H9 (cell line): ENCODE measurements around the gene CACNA1D. TPM values are rescaled to one million over a fixed set of nuclear protein-coding genes. Genes with fewer than 3 reads are reported as not detected.
A peak's percentile ranks its signal among the peaks of the same experiment; 100 is the strongest.

Experiments used
- DNase-seq: peaks from one replicate; pipeline ENCODE4 v3.0.0-alpha.2; 2017
- H2AFZ ChIP-seq: one replicate; pipeline ENCODE4 v1.6.1; 2013; ENCODE audit warnings: mild to moderate bottlenecking, low read length, control low read depth, moderate library complexity
- H2AK5ac ChIP-seq: 2 replicates; pipeline ENCODE4 v1.6.1; 2013; ENCODE audit warnings: low read length, control low read depth, mixed read lengths; ENCODE audit not compliant: insufficient read length
- H2BK120ac ChIP-seq: one replicate; pipeline ENCODE4 v1.6.1; 2013; ENCODE audit warnings: low read depth, mild to moderate bottlenecking, low read length, control low read depth, inconsistent platforms; ENCODE audit not compliant: poor library complexity, severe bottlenecking
- H2BK12ac ChIP-seq: 2 replicates; pipeline ENCODE4 v1.6.1; 2013; ENCODE audit warnings: low read length, control low read depth, mixed read lengths, low read depth; ENCODE audit not compliant: insufficient read length
- H2BK15ac ChIP-seq: 2 replicates; pipeline ENCODE4 v1.6.1; 2013; ENCODE audit warnings: low read depth, low read length, control low read depth
- H2BK20ac ChIP-seq: one replicate; pipeline ENCODE4 v1.6.1; 2013; ENCODE audit warnings: low read depth, mild to moderate bottlenecking, low read length, control low read depth, inconsistent platforms; ENCODE audit not compliant: poor library complexity, severe bottlenecking
- H2BK5ac ChIP-seq: 2 replicates; pipeline ENCODE4 v1.6.1; 2013; ENCODE audit warnings: low read length, control low read depth, mixed read lengths; ENCODE audit not compliant: insufficient read length
- H3K14ac ChIP-seq: 2 replicates; pipeline ENCODE4 v1.6.1; 2013; ENCODE audit warnings: low read length, control low read depth; ENCODE audit not compliant: insufficient read depth
- H3K18ac ChIP-seq: 2 replicates; pipeline ENCODE4 v1.6.1; 2013; ENCODE audit warnings: low read depth, mild to moderate bottlenecking, mixed read lengths, low read length, control low read depth; ENCODE audit not compliant: insufficient read length
- H3K23ac ChIP-seq: 2 replicates; pipeline ENCODE4 v1.6.1; 2013; ENCODE audit warnings: low read length, control low read depth, mixed read lengths, low read depth; ENCODE audit not compliant: insufficient read length
- H3K23me2 ChIP-seq: 2 replicates; pipeline ENCODE4 v1.6.1; 2013; ENCODE audit warnings: low read depth, mild to moderate bottlenecking, mixed read lengths, low read length, control low read depth; ENCODE audit not compliant: insufficient read length, poor library complexity, severe bottlenecking
- H3K27ac ChIP-seq: 2 replicates; pipeline ENCODE4 v1.5.1; 2013; ENCODE audit warnings: low read length, control low read depth, mixed read lengths, low read depth; ENCODE audit not compliant: insufficient read length
- H3K27me3 ChIP-seq: 2 replicates; pipeline ENCODE4 v1.6.1; 2013; ENCODE audit warnings: low read length, control low read depth, inconsistent platforms; ENCODE audit not compliant: insufficient read depth
- H3K4ac ChIP-seq: 2 replicates; pipeline ENCODE4 v1.6.1; 2013; ENCODE audit warnings: low read depth, mild to moderate bottlenecking, control low read depth, inconsistent platforms, low read length, moderate library complexity
- H3K4me1 ChIP-seq: 2 replicates; pipeline ENCODE4 v1.6.1; 2013; ENCODE audit warnings: low read length, control low read depth, inconsistent platforms; ENCODE audit not compliant: insufficient read depth
- H3K4me2 ChIP-seq: 2 replicates; pipeline ENCODE4 v1.6.1; 2013; ENCODE audit warnings: low read length, control low read depth, mixed read lengths; ENCODE audit not compliant: insufficient read length, insufficient read depth
- H3K56ac ChIP-seq: 2 replicates; pipeline ENCODE4 v1.6.1; 2013; ENCODE audit warnings: low read depth, mild to moderate bottlenecking, mixed read lengths, low read length, control low read depth; ENCODE audit not compliant: insufficient read length
- H3K79me1 ChIP-seq: 2 replicates; pipeline ENCODE4 v1.6.1; 2013; ENCODE audit warnings: low read depth, mild to moderate bottlenecking, moderate library complexity, low read length, control low read depth, inconsistent platforms; ENCODE audit not compliant: insufficient read depth, poor library complexity, severe bottlenecking
- H3K79me2 ChIP-seq: 2 replicates; pipeline ENCODE4 v1.6.1; 2013; ENCODE audit warnings: low read length, control low read depth, inconsistent platforms; ENCODE audit not compliant: insufficient read depth
- H3K9ac ChIP-seq: 2 replicates; pipeline ENCODE4 v1.6.1; 2013; ENCODE audit warnings: low read length, control low read depth, mixed read lengths; ENCODE audit not compliant: insufficient read length; ENCODE audit errors: extremely low read depth
- H3K9me3 ChIP-seq: one replicate; pipeline ENCODE4 v1.6.1; 2013; ENCODE audit warnings: low read depth, low read length, inconsistent platforms; ENCODE audit not compliant: control insufficient read depth
- H3T11ph ChIP-seq: one replicate; pipeline ENCODE4 v1.6.1; 2013; ENCODE audit warnings: mild to moderate bottlenecking, low read length, control low read depth, inconsistent platforms
- H4K20me1 ChIP-seq: one replicate; pipeline ENCODE4 v1.6.1; 2013; ENCODE audit not compliant: control insufficient read depth, insufficient read length, insufficient read depth
- H4K5ac ChIP-seq: 2 replicates; pipeline ENCODE4 v1.6.1; 2013; ENCODE audit warnings: low read depth, mild to moderate bottlenecking, mixed read lengths, low read length, control low read depth; ENCODE audit not compliant: insufficient read length
- H4K8ac ChIP-seq: replicated peaks from 2 replicates; pipeline ENCODE4 v1.6.1; 2013; ENCODE audit warnings: low read length, control low read depth, mixed read lengths, low read depth; ENCODE audit not compliant: insufficient read length
- H4K91ac ChIP-seq: 2 replicates; pipeline ENCODE4 v1.6.1; 2013; ENCODE audit warnings: low read depth, mild to moderate bottlenecking, moderate library complexity, mixed read lengths, low read length, control low read depth; ENCODE audit not compliant: insufficient read length
- H3K27ac Mint-ChIP-seq, 3 experiments: 2 replicates in 2 of 3; 3 replicates in 1 of 3; pipeline ENCODE4 v1.8.0; 2020 to 2021; ENCODE audit warnings: mixed read lengths in 3 of 3, mild to moderate bottlenecking in 1 of 3, moderate library complexity in 1 of 3
- H3K27me3 Mint-ChIP-seq: 2 replicates; pipeline ENCODE4 v1.8.0; 2021; ENCODE audit warnings: low read depth, mild to moderate bottlenecking, moderate library complexity, mixed read lengths
- H3K36me3 Mint-ChIP-seq, 3 experiments: 2 replicates in 2 of 3; 3 replicates in 1 of 3; pipeline ENCODE4 v1.8.0; 2020 to 2021; ENCODE audit warnings: low read depth in 3 of 3, mixed read lengths in 3 of 3; ENCODE audit not compliant: insufficient read depth in 1 of 3
- H3K4me1 Mint-ChIP-seq, 2 experiments: 2 replicates each; pipeline ENCODE4 v1.8.0; 2020; ENCODE audit warnings: mixed read lengths in 2 of 2
- H3K4me3 Mint-ChIP-seq, 2 experiments: 2 replicates in 1 of 2; 3 replicates in 1 of 2; pipeline ENCODE4 v1.8.0; 2020 to 2021; ENCODE audit warnings: mild to moderate bottlenecking in 2 of 2, mixed read lengths in 2 of 2, moderate library complexity in 1 of 2
- H3K9me3 Mint-ChIP-seq, 2 experiments: 2 replicates in 1 of 2; 3 replicates in 1 of 2; pipeline ENCODE4 v1.8.0; 2020; ENCODE audit warnings: mild to moderate bottlenecking in 2 of 2, mixed read lengths in 2 of 2, moderate library complexity in 1 of 2
- CTCF ChIP-seq: fragments of 200-600 bp; sonication (generic); conservative IDR thresholded peaks from 3 replicates; pipeline ENCODE4 v1.8.0; 2021; ENCODE audit warnings: antibody characterized with exemption, mild to moderate bottlenecking
- WGBS: extraction: QIAGEN DNeasy Blood & Tissue Kit; methylation state at CpG from one replicate; pipeline ENCODE4 v1.1.7; 2013; ENCODE audit warnings: missing lambda C conversion rate, low lambda C conversion rate, mixed read lengths; ENCODE audit not compliant: insufficient read length; ENCODE audit errors: extremely low coverage; 5-methylcytosine and 5-hydroxymethylcytosine counted together
- total RNA-seq: library from RNA; stranded (reverse); gene quantifications from 2 replicates; pipeline ENCODE4 v1.2.1, GENCODE V29; 2021

CACNA1D gene
- total RNA-seq, 1 experiment from 2014 or later: 3.5 TPM

GRCh38 chr3:53836084-53836872, 341.9 kb downstream of the CACNA1D start:
- Histone ChIP-seq H4K8ac (no peak overlapping the region), H2AFZ (no peak overlapping the region), H4K91ac (no peak overlapping the region), H3K18ac (no peak overlapping the region), H3K79me2 (no peaks in the 10 kb centered on the region), H3K4ac (no peak overlapping the region), H2AK5ac (no peak overlapping the region), H2BK5ac (no peak overlapping the region), H3K56ac (no peak overlapping the region), H3K14ac (no peak overlapping the region), H3K27ac (no peak overlapping the region), H4K5ac (no peak overlapping the region), H2BK20ac (no peak overlapping the region), H2BK120ac (no peak overlapping the region), H3K23me2 (no peaks in the 10 kb centered on the region), H3K4me2 (no peak overlapping the region), H3K79me1 (no peaks in the 10 kb centered on the region), H3K27me3 (no peaks in the 10 kb centered on the region), H4K20me1 (no peaks in the 10 kb centered on the region), H2BK12ac (no peak overlapping the region), H3K23ac (no peak overlapping the region), H2BK15ac (no peak overlapping the region), H3K9me3 (no peaks in the 10 kb centered on the region), H3K4me1 (no peaks in the 10 kb centered on the region), H3T11ph (no peak overlapping the region), H3K9ac (no peak overlapping the region)
- Mint-ChIP-seq H3K4me3 (no peak overlapping the region), H3K36me3 (peaks cover 1 to 23% (median 9%) of the 10 kb centered on the region in 3 experiments; a peak in 6 of 7 replicates), H3K9me3 (no peaks in the 10 kb centered on the region), H3K27ac (peak overlapping the region in 1 of 3 experiments; percentile 34; a peak in 1 of 7 replicates), H3K4me1 (peaks cover 0 to 2% of the 10 kb centered on the region in 2 experiments; a peak in 1 of 4 replicates), H3K27me3 (no peaks in the 10 kb centered on the region)
- no peak for DNase-seq
- no CpG with 5 or more reads among the region's 9 CpGs for WGBS
- TF ChIP-seq CTCF: no peak
